GM12878 (cell line): ENCODE results near the gene POLG. TPM values are rescaled to one million over a fixed set of nuclear protein-coding genes. Genes with fewer than 3 reads are reported as not detected.

Experiments
- ATAC-seq: fragments of 200-7000 bp; cut with Tn5 transposase; 3 replicates; pipeline ENCODE4 v1.9.1; 2020; ENCODE audit warnings: mild to moderate bottlenecking, moderate library complexity
- BruUV-seq: library from RNA; stranded (reverse); fragments of 400-500 nt; replicated peaks from 2 replicates; lab custom pipeline; 2021; lab: Mats Ljungman, UMichigan
- CTCF ChIA-PET: fragments of 300-600 bp; sonication (Branson Sonifier 250); formaldehyde crosslinking; extraction: SDS; loops from one replicate; lab custom pipeline; 2021; ENCODE audit warnings: inconsistent platforms; lab: Yijun Ruan, JAX
- POLR2A ChIA-PET: fragments of 350-600 bp; formaldehyde crosslinking; extraction: SDS; loops from one replicate; lab custom pipeline; 2021; ENCODE audit warnings: inconsistent platforms; lab: Charles Lee
- RAD21 ChIA-PET: fragments of 300-600 bp; sonication (Branson Sonifier 250); formaldehyde crosslinking; loops from one replicate; lab custom pipeline; 2023; ENCODE audit warnings: antibody characterized with exemption; ENCODE audit not compliant: unreplicated experiment; lab: Charles Lee
- SMC1A ChIA-PET: fragments of 300-600 bp; sonication (Branson Sonifier 250); formaldehyde crosslinking; loops from one replicate; lab custom pipeline; 2023; ENCODE audit not compliant: unreplicated experiment, uncharacterized antibody; lab: Charles Lee
- DNase-seq: peaks from one replicate; pipeline ENCODE4 v3.0.0-alpha.2; 2011; ENCODE audit warnings: low read depth, low spot score
- FAIRE-seq: peaks from 3 replicates; lab custom pipeline; 2011; peaks lifted over from hg19 to GRCh38; lab: Jason Lieb, UNC
- H2AFZ ChIP-seq: 2 replicates; pipeline ENCODE4 v1.6.0; 2011; ENCODE audit warnings: low read depth, low read length, control low read depth; ENCODE audit not compliant: control insufficient read depth
- H3K27ac ChIP-seq: 2 replicates; pipeline ENCODE4 v1.5.1; 2011; ENCODE audit warnings: control low read depth; ENCODE audit not compliant: control insufficient read depth, insufficient read depth
- H3K27me3 ChIP-seq, 2 experiments: replicated peaks in 1 of 2; 2 replicates each; pipeline versions ENCODE4 v1.6.0 to v1.6.1; 2011; ENCODE audit warnings: low read length in 1 of 2; ENCODE audit not compliant: control insufficient read depth in 2 of 2, insufficient read depth in 2 of 2
- H3K36me3 ChIP-seq, 2 experiments: 2 replicates each; pipeline ENCODE4 v1.5.1; 2011; ENCODE audit warnings: low read length in 1 of 2; ENCODE audit not compliant: control insufficient read depth in 2 of 2, insufficient read depth in 2 of 2
- H3K4me1 ChIP-seq: 2 replicates; pipeline ENCODE4 v1.6.1; 2011; ENCODE audit warnings: mild to moderate bottlenecking, low read length, moderate library complexity, mixed read lengths; ENCODE audit not compliant: control insufficient read depth, insufficient read depth
- H3K4me2 ChIP-seq: 2 replicates; pipeline ENCODE4 v1.6.0; 2011; ENCODE audit warnings: control low read depth; ENCODE audit not compliant: control insufficient read depth, insufficient read depth
- H3K4me3 ChIP-seq: fragments of 200-600 bp; sonication (generic); 2 replicates; pipeline ENCODE4 v1.5.1; 2016
- H3K79me2 ChIP-seq: 2 replicates; pipeline ENCODE4 v1.6.0; 2011; ENCODE audit warnings: low read length; ENCODE audit not compliant: control insufficient read depth, insufficient read depth
- H3K9ac ChIP-seq: 2 replicates; pipeline ENCODE4 v1.8.0; 2011; ENCODE audit warnings: low read length, control low read depth, mixed read lengths; ENCODE audit not compliant: control insufficient read depth, insufficient read depth
- H3K9me3 ChIP-seq: replicated peaks from 3 replicates; pipeline ENCODE4 v1.5.1; 2011; ENCODE audit warnings: mild to moderate bottlenecking, low read length; ENCODE audit not compliant: control insufficient read depth, insufficient read depth
- H4K20me1 ChIP-seq: 2 replicates; pipeline ENCODE4 v1.6.0; 2011; ENCODE audit not compliant: control insufficient read depth, insufficient read depth
- CHD4 ChIP-seq: fragments of 200-600 bp; sonication (generic); IDR thresholded peaks from 2 replicates; pipeline ENCODE4 v1.6.1; 2016; ENCODE audit warnings: mild to moderate bottlenecking
- CREB1 ChIP-seq: IDR thresholded peaks from 2 replicates; pipeline ENCODE4 v1.6.1; 2012; ENCODE audit warnings: low read depth, mild to moderate bottlenecking, inconsistent platforms
- EGR1 ChIP-seq, 2 experiments: IDR thresholded peaks; 1 replicate in 1 of 2; 2 replicates in 1 of 2; pipeline ENCODE4 v1.6.1; 2011 to 2012; ENCODE audit warnings: low read depth in 2 of 2, low read length in 2 of 2, borderline replicate concordance in 1 of 2, mild to moderate bottlenecking in 1 of 2, moderate library complexity in 1 of 2
- EZH2 ChIP-seq: IDR thresholded peaks from 2 replicates; pipeline ENCODE4 v1.6.1; 2012; ENCODE audit warnings: low read depth, mild to moderate bottlenecking, control low read depth, inconsistent platforms, low read length, borderline replicate concordance; ENCODE audit not compliant: control insufficient read depth
- MYB ChIP-seq: fragments of 150-350 bp; IDR thresholded peaks from 2 replicates; pipeline ENCODE4 v1.6.1; 2014; ENCODE audit warnings: mild to moderate bottlenecking, low read depth, low read length, borderline replicate concordance
- NR2C1 ChIP-seq: fragments of 450-650 bp; IDR thresholded peaks from 2 replicates; pipeline ENCODE4 v1.6.1; 2017; ENCODE audit warnings: antibody characterized with exemption, mild to moderate bottlenecking, moderate library complexity
- NRF1 ChIP-seq: conservative IDR thresholded peaks from 2 replicates; pipeline ENCODE4 v1.6.1; 2011; ENCODE audit warnings: mild to moderate bottlenecking, low read depth, low read length, improper control_type of control experiment
- PAX5 ChIP-seq: IDR thresholded peaks from 2 replicates; pipeline ENCODE4 v1.6.1; 2011; ENCODE audit warnings: low read depth, low read length, borderline replicate concordance
- SMAD1 ChIP-seq: fragments of 450-650 bp; IDR thresholded peaks from 2 replicates; pipeline ENCODE4 v1.6.1; 2018; ENCODE audit warnings: mild to moderate bottlenecking, low read depth; ENCODE audit not compliant: partially characterized antibody
- TAF1 ChIP-seq: IDR thresholded peaks from 2 replicates; pipeline ENCODE4 v1.6.1; 2011; ENCODE audit warnings: mild to moderate bottlenecking, low read depth, low read length, borderline replicate concordance
- ZNF384 ChIP-seq: IDR thresholded peaks from 2 replicates; pipeline ENCODE4 v1.6.1; 2012; ENCODE audit warnings: low read depth, mild to moderate bottlenecking, low read length, improper control_type of control experiment, borderline replicate concordance
- ZNF622 ChIP-seq: fragments of 450-650 bp; IDR thresholded peaks from 2 replicates; pipeline ENCODE4 v1.6.1; 2017; ENCODE audit warnings: mild to moderate bottlenecking, inconsistent platforms
- WGBS: methylation state at CpG from one replicate; pipeline ENCODE4 v1.1.6; 2016; ENCODE audit warnings: low lambda C conversion rate; ENCODE audit not compliant: insufficient replicate concordance, insufficient coverage; ENCODE audit errors: missing lambda C conversion rate; 5-methylcytosine and 5-hydroxymethylcytosine counted together
- in situ Hi-C: fragments of 300-500 bp; cut with MboI; formaldehyde crosslinking; loops from 9 replicates; pipeline ENCODE4 v1.14.3; 2018; ENCODE audit warnings: mixed read lengths
- intact Hi-C: fragments of 100-400 bp; cut with micrococcal nuclease; formaldehyde crosslinking; loops from one replicate; pipeline ENCODE4 v1.14.2; 2022; ENCODE audit not compliant: unreplicated experiment
- polyA plus RNA-seq, 11 experiments: library from polyadenylated mRNA; depleted of rRNA in 4 of 11; unstranded in 6 of 11; stranded (reverse) in 5 of 11; fragments of >200 nt; fragmentation: Nextera tagmentation in 4 of 11; fragmentation: Illumina TruSeq in 1 of 11; extraction: Ambion mirVana in 4 of 11; extraction: Trizol in 1 of 11; gene quantifications; 1 replicate in 1 of 11; 2 replicates in 10 of 11; pipeline versions ENCODE4 v1.2.1 to v1.2.3, GENCODE V29; 2011 to 2016; ENCODE audit warnings: inconsistent platforms in 2 of 11, missing spikeins in 2 of 11, low read depth in 1 of 11
- total RNA-seq, 4 experiments: library from RNA; depleted of rRNA in 3 of 4; stranded (reverse); fragments of >200 nt in 3 of 4; fragmentation: Illumina TruSeq in 1 of 4; extraction: Trizol in 1 of 4; gene quantifications; 2 replicates each; pipeline versions ENCODE4 v1.2.1 to v1.2.3, GENCODE V29; 2013 to 2021
- TF ChIP-seq, protein P1 (sequence below): fragments of 450-650 bp; IDR thresholded peaks from 2 replicates; pipeline ENCODE4 v1.6.1; 2017; ENCODE audit warnings: borderline replicate concordance
- TF ChIP-seq, protein P2 (sequence below): IDR thresholded peaks from 2 replicates; pipeline ENCODE4 v1.6.1; 2012; ENCODE audit warnings: low read length, inconsistent platforms
- TF ChIP-seq, protein P3 (sequence below): IDR thresholded peaks from 2 replicates; pipeline ENCODE4 v1.6.1; 2011; ENCODE audit warnings: low read depth, low read length, improper control_type of control experiment, borderline replicate concordance

The POLG gene
- total and polyA plus RNA-seq, 10 of the 15 experiments (the other 5 are each of a cell fraction or from before 2014, with no cell fraction given): 14.8 to 71.1 (median 33.0) TPM

DNA sequence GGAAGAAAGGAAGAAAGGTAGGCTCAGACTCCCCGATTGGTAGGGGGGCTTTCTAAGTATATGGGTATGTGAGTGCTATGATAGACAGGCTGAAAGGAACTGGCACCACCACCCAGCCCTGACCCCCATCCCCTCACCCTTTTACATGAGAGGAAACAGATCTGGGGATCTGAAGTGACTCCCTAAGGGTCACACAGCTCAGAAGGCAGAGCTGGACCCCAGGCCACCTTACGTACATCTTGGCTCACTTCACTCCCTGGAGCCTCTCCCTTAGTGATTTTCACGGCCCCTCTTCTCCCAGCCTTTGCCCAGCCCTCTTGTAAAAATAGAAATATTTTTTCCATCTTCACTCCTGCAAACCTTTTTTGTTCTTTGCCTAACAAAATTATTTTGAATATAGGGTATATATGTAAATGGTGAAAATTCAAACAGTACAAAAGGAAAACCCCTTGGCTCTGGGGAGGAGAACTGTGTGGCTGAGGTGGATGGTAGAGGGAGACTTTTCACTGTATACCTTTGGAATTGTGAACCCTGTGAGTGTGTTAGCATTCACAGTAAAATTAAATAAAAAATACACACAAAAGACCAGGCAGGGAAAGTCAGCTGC, 34.8 kb upstream of the POLG start:
- Histone ChIP-seq H3K4me2 (no peak overlapping the region), H3K36me3 (no peaks in the 10 kb centered on the region), H3K27me3 (peaks cover 33 to 36% of the 10 kb centered on the region in 2 experiments), H3K9me3 (no peaks in the 10 kb centered on the region)
- 0% methylated on average over 3 of the region's 3 CpGs for WGBS
- ChIA-PET POLR2A (no interaction called here), CTCF (interaction anchor here (3.0 kb wide), 1 partner anchor 11 kb away, joined by 12 read pairs; no protein-coding TSS in a partner anchor)
- TF ChIP-seq CREB1: no peak
- TF ChIP-seq ZNF384: no peak
- TF ChIP-seq MYB: no peak
- TF ChIP-seq, protein P1, sequence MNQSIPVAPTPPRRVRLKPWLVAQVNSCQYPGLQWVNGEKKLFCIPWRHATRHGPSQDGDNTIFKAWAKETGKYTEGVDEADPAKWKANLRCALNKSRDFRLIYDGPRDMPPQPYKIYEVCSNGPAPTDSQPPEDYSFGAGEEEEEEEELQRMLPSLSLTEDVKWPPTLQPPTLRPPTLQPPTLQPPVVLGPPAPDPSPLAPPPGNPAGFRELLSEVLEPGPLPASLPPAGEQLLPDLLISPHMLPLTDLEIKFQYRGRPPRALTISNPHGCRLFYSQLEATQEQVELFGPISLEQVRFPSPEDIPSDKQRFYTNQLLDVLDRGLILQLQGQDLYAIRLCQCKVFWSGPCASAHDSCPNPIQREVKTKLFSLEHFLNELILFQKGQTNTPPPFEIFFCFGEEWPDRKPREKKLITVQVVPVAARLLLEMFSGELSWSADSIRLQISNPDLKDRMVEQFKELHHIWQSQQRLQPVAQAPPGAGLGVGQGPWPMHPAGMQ: no peak
- TF ChIP-seq PAX5: no peak
- no peak for TF ChIP-seq NR2C1
- no peak for TF ChIP-seq TAF1
- TF ChIP-seq NRF1: no peak
- TF ChIP-seq ZNF622: no peak
- TF ChIP-seq, protein P2, sequence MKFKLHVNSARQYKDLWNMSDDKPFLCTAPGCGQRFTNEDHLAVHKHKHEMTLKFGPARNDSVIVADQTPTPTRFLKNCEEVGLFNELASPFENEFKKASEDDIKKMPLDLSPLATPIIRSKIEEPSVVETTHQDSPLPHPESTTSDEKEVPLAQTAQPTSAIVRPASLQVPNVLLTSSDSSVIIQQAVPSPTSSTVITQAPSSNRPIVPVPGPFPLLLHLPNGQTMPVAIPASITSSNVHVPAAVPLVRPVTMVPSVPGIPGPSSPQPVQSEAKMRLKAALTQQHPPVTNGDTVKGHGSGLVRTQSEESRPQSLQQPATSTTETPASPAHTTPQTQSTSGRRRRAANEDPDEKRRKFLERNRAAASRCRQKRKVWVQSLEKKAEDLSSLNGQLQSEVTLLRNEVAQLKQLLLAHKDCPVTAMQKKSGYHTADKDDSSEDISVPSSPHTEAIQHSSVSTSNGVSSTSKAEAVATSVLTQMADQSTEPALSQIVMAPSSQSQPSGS: no peak
- TF ChIP-seq, protein P3, sequence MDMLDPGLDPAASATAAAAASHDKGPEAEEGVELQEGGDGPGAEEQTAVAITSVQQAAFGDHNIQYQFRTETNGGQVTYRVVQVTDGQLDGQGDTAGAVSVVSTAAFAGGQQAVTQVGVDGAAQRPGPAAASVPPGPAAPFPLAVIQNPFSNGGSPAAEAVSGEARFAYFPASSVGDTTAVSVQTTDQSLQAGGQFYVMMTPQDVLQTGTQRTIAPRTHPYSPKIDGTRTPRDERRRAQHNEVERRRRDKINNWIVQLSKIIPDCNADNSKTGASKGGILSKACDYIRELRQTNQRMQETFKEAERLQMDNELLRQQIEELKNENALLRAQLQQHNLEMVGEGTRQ: no peak
- no peak for TF ChIP-seq SMAD1
- TF ChIP-seq EGR1 (IDR thresholded peaks at IDR 0.05; ENCODE audit: borderline replicate concordance in 1 of 2, low read depth in 2 of 2, low read length in 2 of 2): no peak
- no peak for TF ChIP-seq EZH2
- TF ChIP-seq CHD4: no peak
- TF ChIP-seq, all 136 proteins: peak for 0
- H3K79me2 ChIP-seq: no peaks in the 10 kb centered on the region
- no peak overlapping the region for H3K4me3 ChIP-seq
- SMC1A ChIA-PET: no interaction called here
- ATAC-seq: no peak
- no peak overlapping the region for H3K9ac ChIP-seq
- no peak for DNase-seq
- RAD21 ChIA-PET: interaction anchor here (1.0 kb wide), 1 partner anchor 10 kb away, joined by 3 read pairs; no protein-coding TSS in a partner anchor
- no peak for FAIRE-seq
- H3K4me1 ChIP-seq: no peaks in the 10 kb centered on the region
- intact Hi-C loops (no loop called here), in situ Hi-C loops (no loop called here)
- no peak overlapping the region for H3K27ac ChIP-seq
- no TSS peak for BruUV-seq
- H2AFZ ChIP-seq: no peak overlapping the region
- no peaks in the 10 kb centered on the region for H4K20me1 ChIP-seq
